Pons (tissue), 1 donor: Measurements from ENCODE around the gene COX19.
A peak's percentile ranks its signal among the peaks of the same experiment; 100 is the strongest.
"Not testable (repeated sequence)": the region's sequence is repeated elsewhere in the genome, so short reads cannot be mapped to it uniquely, and the experiment has no call there.

Source experiments
- DNase-seq: peaks from one replicate; pipeline ENCODE4 v3.0.0-alpha.2; 2016; ENCODE audit warnings: low spot score

COX19 gene

DNA sequence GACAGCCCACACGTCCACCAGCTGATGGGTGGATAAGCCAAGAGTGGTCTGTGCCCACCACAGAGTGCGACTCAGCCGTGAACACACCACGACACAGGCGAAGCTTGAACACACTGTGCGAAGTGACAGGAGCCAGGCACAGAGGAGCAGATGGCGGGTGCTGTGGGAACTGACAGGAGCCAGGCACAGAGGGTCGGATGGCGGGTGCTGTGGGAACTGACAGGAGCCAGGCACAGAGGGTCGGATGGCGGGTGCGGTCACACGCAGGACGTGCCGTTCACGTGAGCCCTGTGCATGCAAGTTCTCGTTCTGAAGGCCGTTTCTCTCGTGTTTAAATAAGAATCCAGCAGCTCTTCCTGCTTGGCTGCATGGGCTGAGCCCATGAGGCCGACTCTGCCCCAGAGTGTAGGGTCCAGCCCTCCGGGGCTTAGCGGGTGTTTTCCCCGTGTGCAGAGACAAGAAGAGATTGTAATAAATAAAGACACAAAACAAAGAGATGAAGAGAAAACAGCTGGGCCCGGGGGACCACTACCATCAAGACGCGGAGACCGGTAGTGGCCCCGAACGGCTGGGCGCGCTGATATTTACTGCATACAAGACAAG lies 15.0 kb downstream of the COX19 start:
- DNase-seq = no peak

GRCh38 chr7:959740-960139 lies 15.6 kb downstream of the COX19 start:
- not testable (repeated sequence) for DNase-seq

GRCh38 chr7:959271-959670 lies 16.1 kb downstream of the COX19 start:
- DNase-seq = no peak

GRCh38 chr7:958221-959200 lies 16.8 kb downstream of the COX19 start:
- DNase-seq = no peak

GRCh38 chr7:957418-958220 lies 17.7 kb downstream of the COX19 start:
- no peak for DNase-seq

DNA sequence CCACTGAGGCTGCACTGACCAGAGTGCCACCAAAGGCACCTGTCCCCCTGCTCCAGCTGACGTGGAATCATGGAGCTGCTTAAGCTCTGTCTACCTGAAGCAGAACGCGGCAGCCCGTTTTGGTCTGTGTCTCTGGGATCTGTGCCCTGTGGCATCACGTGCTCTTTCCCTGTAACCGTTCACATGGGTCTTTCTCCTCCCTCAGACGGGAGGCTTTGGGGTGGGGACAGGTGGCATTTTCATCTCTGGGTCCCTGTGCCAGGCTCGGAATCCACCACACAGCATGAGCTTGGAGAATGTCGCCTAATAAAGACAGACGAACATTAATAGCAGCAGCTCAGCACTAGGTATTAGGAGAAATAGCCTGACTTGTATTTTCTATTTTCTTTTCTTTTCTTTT lies 19.3 kb downstream of the COX19 start:
- no peak for DNase-seq

DNA sequence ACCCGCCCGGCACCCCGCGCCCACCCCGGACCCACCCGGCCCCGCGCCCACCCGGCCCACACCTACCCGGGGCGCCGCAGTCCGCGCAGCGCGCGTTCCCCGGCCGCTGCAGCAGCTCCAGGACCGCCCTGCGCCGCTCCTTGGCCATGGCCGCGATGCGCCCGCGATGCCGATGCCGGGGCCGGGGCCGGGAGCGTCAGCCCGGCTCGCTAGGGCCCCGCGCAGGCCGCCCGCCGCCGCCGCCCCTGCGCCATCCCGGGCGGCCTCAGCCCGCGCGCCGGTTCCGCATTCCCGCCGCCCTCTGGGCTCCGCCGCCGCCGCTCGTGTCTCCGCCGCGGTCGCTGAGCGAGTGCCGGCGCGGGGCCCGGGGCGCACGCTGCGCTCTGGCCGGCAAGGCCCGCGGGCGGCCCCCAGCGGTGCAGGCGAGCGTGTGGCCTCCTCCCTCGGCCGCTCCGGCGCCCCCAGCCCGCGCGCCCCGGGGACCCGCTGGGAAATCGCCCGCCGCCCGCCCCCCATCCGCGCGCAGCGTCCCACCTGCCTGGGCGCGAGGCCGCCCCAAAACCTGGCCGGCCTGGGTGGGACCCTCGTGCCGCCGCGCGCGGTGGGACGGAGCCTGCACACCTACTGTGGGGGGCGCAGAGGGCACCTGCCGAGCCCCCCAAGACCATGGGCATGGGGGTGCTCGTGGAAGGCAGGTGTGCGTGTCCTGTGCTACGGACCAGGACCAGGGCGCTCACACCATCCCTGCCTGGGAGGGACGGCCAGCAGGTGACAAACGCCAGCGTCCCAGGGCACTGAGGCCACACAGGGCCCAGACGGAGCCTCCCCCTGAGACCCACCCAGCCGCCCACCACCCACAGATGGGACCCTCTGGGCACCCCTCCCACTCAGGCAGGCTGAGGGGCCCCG lies 20.8 kb downstream of the COX19 start, which contains the start of gene ADAP1:
ADAP1 (minus strand) TSS at position 351 of the 909 bp plus-strand sequence; CDS start at position 148, 203 bp downstream.
- DNase-seq = no peak

GRCh38 chr7:953547-954327 lies 21.6 kb downstream of the COX19 start:
- DNase-seq = peak; percentile 74

DNA sequence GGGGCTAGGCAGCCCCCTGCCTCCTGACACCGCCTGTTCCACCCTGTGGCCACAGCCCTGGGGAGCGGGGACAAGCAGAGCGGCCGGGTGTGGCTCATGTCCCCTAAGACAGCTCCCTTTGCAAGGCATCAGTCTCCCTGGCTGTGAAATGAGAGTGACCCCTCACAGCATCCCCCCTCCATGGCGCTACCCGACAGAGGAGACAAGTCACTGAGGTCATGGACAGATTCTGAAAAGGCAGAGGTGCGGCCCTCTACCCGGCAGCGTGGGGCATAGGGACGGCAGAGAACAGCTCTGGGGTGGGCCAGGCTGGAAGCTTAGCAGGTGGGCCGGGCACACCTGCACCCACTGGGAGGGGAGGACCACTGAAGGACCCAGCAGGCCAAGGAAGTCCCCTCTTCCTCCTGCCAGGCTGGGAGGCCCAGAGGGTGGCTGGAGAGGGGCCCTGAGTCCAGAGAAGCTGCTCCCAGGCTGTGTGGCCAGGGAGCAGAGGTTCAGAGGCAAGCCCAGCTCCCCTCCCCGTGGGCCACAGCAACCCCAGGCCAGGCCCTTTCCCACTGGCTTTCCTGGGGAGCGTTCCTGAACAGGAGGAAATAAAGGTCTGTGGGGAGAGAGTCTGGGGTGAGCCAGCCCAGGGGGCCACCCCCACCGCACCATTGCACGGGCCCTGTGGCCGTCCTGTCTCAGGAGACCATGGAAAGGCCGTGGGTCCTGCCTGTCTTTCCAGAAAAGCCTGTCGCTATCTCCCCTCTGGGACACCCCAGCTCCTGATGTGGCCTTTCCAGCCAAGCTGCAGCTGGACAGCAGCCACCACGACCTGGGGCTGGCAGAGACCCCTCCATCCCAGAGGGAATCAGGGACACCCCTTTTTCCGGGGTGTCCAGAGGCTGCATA lies 22.6 kb downstream of the COX19 start:
- DNase-seq = no peak

DNA sequence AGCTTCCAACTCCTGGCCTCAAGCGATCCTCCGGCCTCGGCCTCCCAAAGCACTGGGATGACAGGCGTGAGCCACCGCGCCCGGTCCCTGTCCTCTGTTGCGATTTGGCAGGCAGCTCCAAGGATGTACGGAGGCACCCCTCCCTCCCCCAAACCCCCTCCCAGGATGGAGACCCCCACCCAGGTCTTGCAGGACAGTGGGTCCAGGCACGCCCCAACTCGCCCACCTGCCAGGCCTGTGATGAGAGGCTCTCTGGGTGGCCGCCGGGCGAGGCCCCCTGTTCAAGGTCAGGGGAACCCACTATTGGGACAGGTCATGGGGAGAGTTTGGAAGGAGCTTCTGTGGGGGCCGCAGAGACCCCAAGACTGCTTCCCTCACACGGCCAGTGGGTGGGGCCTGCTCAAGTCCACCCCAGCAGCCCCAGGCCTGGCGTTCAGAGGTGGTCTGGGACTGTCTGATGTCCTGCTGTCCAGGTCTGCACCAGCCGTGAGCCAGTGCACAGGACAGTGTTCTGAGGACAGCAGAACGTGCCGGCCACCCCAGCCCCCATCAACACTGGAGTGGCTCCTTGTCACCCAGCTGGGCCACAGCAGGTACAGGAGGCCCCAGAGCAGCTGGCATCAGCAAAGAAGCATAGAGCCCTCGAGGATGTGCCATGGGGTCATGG lies 23.3 kb downstream of the COX19 start:
- DNase-seq = no peak

- no peak for DNase-seq
These were observed 26.1 kb downstream of the COX19 start for GRCh38 chr7:949021-949934.

DNA sequence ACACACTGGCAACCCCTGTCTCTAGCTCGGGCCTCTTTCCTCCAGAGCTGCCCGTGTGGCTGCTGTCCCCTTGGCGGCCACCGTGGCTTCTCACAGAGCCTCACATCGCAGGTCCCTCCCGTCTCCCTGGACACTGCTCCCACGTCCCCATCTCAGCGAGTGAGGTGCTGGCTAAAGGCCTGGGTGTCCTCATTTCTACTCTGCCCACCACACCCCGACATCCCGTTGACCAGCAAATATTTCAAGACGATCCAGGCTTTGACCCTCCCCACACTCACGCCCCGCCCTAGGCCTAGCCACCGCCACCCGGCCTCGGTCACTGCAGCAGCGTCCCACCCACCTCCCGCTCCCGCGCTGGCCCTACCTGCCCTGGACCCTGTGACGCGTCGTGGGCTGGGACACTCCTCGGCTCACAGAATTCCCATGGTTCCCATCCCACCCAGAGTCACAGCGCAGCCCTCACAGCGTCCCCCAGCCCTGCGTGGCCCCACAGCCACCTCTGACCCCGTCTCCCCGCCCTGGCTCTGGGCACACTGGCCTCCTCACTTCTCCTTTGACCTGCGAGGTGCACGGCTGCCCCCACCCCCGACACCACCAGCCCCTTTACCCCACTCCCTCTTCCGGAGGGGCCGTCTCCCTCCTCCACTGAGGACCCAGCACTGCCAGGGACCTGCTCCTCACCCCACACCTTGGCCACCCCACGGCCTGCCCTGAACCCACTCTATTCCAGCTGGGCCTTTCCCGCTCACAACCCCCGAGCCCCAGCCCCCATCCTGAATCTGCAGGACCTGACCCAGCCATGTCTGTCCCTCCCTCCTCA lies 27.7 kb downstream of the COX19 start:
- DNase-seq = no peak

DNA sequence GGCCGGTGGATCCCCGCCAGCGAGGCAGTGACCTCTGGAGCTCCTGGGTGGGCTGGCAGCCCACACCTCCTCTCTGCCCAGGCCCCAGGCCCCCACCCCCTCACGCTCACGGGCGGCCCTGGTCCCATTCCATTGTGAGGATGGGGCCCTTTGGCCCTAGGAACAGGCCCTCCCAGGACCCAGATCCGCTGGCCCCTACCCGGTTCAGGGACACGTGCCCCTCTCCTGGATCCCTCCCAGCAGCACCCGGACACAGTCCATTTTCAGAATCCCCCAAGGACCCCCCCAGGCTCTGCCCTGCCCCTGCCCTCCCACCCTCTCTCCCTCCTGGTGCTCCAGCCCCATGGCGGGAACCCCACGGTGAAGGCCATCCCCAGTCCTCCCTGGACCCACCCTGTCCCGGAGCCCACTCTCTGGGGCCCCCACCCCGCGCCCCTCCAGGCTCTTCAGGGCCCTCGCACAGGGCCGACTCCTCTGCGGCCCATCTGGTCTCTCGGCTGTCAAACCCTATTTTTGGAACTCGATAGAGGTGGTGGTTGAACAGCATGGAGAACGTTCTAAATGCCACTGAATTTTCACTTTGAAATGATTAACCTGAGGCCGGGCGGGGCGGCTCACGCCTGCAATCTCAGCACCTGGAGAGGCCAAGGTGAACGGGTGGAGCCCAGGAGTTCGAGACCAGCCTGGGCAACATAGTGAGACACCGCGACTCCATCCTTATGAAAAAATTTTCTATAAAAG lies 28.9 kb downstream of the COX19 start:
- DNase-seq = no peak

- DNase-seq = no peak
These were observed 29.6 kb downstream of the COX19 start for GRCh38 chr7:945556-946255.

GRCh38 chr7:945147-945555 lies 30.2 kb downstream of the COX19 start:
- no peak for DNase-seq

DNA sequence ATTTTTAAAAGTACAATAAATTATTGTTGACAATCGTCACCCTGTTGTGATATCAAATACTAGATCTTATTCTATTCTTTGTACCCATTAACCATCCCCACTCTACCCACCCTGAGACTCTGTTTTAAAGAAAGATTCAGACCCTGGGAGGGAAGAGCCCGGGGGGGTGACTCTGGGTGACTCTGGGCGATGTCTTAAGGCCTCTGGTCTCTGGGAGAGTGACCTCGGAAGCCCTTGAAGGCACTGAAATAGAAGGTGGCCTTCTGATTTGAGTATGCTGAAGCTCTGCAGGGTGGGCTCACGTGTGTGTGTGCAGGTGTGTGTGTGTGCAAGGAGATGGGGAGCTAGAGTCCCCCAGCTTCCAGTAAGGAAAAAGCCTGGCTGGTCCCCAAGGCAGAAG lies 30.6 kb downstream of the COX19 start:
- no peak for DNase-seq
